ENCODE data around the gene SLCO4A1. TPM values are rescaled to one million over a fixed set of nuclear protein-coding genes. Genes with fewer than 3 reads are reported as not detected.
A peak's percentile ranks its signal among the peaks of the same experiment; 100 is the strongest.
"Not testable (repeated sequence)": the region's sequence is repeated elsewhere in the genome, so short reads cannot be mapped to it uniquely, and the experiment has no call there.

Gene SLCO4A1
- total and polyA plus RNA-seq, 7 donors, result 3.6 to 26.3 (median 5.7) TPM

DNA sequence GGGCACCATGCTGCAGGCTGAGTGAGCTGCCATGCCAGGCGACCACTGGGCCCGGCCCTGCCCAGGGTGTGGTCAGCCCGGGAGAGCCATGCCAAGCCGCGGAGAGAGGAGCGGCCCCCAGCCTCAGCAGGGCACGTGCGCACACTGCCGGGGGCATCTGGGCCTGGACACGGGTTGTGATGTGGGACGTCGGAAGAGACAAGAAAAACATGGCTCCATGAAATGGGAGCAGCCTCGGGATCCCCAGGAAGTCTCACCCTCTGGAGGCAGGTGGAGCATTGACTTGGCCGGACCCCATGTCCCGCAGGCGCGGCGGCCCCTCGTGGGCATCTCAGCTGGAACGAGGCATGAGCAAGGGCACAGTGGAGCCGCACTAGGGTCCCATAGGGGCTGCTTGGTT lies 16.8 kb upstream of the SLCO4A1 start:
- peaks cover 0 to 27% (median 23%) of the 10 kb centered on the region in 4 donors for H3K4me1 ChIP-seq
- TF ChIP-seq, protein P1, sequence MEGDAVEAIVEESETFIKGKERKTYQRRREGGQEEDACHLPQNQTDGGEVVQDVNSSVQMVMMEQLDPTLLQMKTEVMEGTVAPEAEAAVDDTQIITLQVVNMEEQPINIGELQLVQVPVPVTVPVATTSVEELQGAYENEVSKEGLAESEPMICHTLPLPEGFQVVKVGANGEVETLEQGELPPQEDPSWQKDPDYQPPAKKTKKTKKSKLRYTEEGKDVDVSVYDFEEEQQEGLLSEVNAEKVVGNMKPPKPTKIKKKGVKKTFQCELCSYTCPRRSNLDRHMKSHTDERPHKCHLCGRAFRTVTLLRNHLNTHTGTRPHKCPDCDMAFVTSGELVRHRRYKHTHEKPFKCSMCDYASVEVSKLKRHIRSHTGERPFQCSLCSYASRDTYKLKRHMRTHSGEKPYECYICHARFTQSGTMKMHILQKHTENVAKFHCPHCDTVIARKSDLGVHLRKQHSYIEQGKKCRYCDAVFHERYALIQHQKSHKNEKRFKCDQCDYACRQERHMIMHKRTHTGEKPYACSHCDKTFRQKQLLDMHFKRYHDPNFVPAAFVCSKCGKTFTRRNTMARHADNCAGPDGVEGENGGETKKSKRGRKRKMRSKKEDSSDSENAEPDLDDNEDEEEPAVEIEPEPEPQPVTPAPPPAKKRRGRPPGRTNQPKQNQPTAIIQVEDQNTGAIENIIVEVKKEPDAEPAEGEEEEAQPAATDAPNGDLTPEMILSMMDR (IDR thresholded peaks at IDR 0.05), result no peak
- H3K36me3 ChIP-seq, result no peaks in the 10 kb centered on the region
- H3K27me3 ChIP-seq, result no peaks in the 10 kb centered on the region
- no peak overlapping the region for H3K4me3 ChIP-seq
- no peak overlapping the region for H3K27ac ChIP-seq
- intact Hi-C loops (cut with DNase I), result no loop called here
- WGBS, 2 donors, result 80 to 91% methylated on average over 21 of the region's 21 CpGs
- no peak for DNase-seq
- H3K9me3 ChIP-seq, result no peaks in the 10 kb centered on the region

DNA sequence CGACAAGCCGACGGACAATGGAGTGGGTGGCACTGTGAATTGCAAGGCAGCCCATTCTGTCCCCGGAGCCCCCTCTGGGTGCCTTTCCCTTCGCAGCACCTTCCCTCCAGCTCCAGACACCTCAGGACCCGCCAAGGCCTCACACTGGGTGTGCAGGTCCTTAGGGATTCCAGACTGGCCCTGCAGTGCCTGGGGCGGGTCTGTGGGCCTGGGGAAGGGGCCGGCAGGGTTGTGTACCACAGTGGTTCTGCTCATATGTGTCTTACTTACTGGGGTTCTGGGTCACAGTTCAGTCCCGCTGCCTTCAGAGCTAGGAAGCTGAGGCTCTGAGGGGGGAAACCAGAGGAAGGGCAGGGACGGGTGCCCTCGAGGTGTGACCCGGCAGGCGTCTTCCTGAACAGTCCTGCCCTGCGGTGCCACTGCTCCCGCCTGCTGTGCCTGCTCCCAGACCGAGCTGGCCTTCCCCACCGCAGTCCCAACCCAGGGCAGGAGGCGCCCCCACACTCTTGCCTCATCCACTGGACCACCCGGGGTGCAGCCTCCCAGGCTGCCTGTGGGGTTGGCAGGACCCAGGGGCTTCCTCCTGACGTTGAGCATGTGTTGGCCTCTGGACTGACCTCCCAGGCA lies 16.3 kb upstream of the SLCO4A1 start:
- Histone ChIP-seq H3K4me3 (no peak overlapping the region), H3K36me3 (no peaks in the 10 kb centered on the region), H3K4me1 (peaks cover 0 to 27% (median 23%) of the 10 kb centered on the region in 4 donors), H3K9me3 (no peaks in the 10 kb centered on the region), H3K27ac (no peak overlapping the region), H3K27me3 (peaks cover 0 to 3% (median 0%) of the 10 kb centered on the region in 3 donors)
- no peak for TF ChIP-seq EP300 (IDR thresholded peaks at IDR 0.05)
- TF ChIP-seq, protein P1 (IDR thresholded peaks at IDR 0.05), result no peak
- no peak for TF ChIP-seq POLR2A (IDR thresholded peaks at IDR 0.05)
- TF ChIP-seq POLR2AphosphoS5 (IDR thresholded peaks at IDR 0.05), result no peak
- intact Hi-C loops (cut with DNase I), result no loop called here
- WGBS, 2 donors, result 85 to 93% methylated on average over 20 of the region's 20 CpGs
- DNase-seq, result no peak

DNA sequence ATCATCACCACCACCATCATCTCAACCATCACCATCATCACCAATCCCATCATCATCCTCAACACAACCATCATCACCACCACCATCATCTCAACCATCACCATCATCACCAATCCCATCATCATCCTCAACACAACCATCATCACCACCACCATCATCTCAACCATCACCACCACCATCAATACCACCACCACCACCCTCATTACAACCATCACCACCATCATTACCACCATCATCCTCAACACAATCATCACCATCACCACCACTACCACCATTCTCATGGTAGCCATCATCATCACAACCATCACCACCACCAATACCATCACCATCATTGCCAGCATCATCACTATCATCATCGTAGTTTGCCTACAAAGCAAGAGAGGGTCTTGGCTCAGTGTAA lies 14.9 kb upstream of the SLCO4A1 start:
- Histone ChIP-seq H3K4me1 (peaks cover 0 to 25% (median 22%) of the 10 kb centered on the region in 4 donors), H3K27me3 (peaks cover 0 to 17% (median 0%) of the 10 kb centered on the region in 3 donors), H3K27ac (peak overlapping the region in 1 of 4 donors; percentile 40)
- H3K9me3 ChIP-seq; H3K36me3 ChIP-seq; DNase-seq; H3K4me3 ChIP-seq; intact Hi-C loops (cut with DNase I): not testable (repeated sequence)
- WGBS, 2 donors, result 86 to 92% methylated on average over 1 of the region's 1 CpG

DNA sequence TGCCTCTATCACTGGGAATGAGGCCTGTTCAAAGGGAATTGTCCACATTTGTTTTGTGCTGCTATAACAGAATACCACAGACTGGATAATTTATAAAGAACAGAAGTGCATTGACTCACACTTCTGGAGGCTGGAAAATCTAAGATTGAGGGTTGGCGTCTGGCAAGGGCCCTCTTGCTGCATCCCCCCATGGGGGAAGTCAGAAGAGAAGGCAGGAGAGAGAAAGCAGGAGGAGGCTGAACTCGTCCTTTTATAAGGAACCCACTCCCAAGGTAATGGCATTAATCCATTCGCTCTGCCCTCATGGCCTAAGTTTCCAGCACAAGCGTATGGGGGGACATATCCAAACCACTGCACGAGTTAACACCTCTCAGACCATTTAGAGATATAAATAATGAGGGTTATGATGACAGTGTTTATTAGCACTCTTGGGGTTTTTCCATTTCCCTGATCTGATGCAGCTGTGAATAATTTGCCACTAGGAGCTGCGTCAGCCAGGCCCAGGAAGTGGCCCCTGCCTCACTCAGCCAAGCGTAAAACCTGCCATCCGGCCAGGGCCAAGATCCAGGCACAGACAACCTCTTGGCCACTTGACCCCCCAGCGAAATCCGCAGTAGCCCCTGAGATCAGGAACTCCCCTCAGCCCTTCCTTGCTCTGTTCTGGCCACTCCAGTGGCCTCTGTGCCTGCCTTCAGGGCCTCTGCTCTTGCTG lies 14.2 kb upstream of the SLCO4A1 start:
- DNase-seq, result no peak
- H3K27ac ChIP-seq, result peak overlapping the region in 1 of 4 donors; percentile 40
- no peak overlapping the region for H3K4me3 ChIP-seq
- peaks cover 0 to 23% (median 0%) of the 10 kb centered on the region in 3 donors for H3K27me3 ChIP-seq
- TF ChIP-seq POLR2AphosphoS5 (IDR thresholded peaks at IDR 0.05), result peak in 1 of 4 donors; percentile 18
- TF ChIP-seq, protein P1 (IDR thresholded peaks at IDR 0.05), result no peak
- WGBS, 2 donors, result 63 to 84% methylated on average over 10 of the region's 10 CpGs
- no peaks in the 10 kb centered on the region for H3K36me3 ChIP-seq
- H3K9me3 ChIP-seq, result no peaks in the 10 kb centered on the region
- peaks cover 0 to 19% (median 15%) of the 10 kb centered on the region in 4 donors for H3K4me1 ChIP-seq
- intact Hi-C loops (cut with DNase I), result no loop called here

DNA sequence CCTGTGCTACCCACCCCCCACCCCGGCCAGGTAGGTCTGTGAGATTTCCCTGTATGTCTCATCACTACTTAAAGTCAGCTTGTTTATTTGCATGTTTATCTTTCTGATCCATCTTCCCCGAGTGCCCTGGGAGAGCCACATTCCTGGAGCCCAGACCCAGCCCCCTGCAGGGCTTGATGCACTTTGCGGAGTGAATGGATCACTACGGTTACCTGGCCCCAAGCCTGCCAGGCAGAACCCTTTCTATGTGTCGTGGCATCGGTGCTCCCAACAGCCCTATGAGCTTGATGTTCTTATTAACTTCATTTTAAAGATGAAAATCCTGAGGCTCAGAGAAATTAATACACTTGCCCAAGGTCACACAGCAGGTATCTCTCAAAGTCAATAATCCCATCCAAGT lies 13.6 kb upstream of the SLCO4A1 start:
- intact Hi-C loops (cut with DNase I), result no loop called here

More for the DNA sequence above, 13.6 kb upstream of the SLCO4A1 start:
- Histone ChIP-seq H3K9me3 (no peaks in the 10 kb centered on the region), H3K27ac (no peak overlapping the region), H3K27me3 (peaks cover 0 to 29% (median 0%) of the 10 kb centered on the region in 3 donors), H3K4me3 (no peak overlapping the region), H3K36me3 (no peaks in the 10 kb centered on the region), H3K4me1 (peaks cover 0 to 12% (median 9%) of the 10 kb centered on the region in 4 donors)
- TF ChIP-seq, protein P1 (IDR thresholded peaks at IDR 0.05), result no peak
- DNase-seq, result no peak
- 74 to 79% methylated on average over 6 of the region's 6 CpGs for whole genome bisulfite sequencing, 2 donors

Measured in sigmoid colon (tissue), 7 donors.